Upper lobe of left lung (tissue), 6 donors: Measurements from ENCODE around the gene ATP10A. TPM values are rescaled to one million over a fixed set of nuclear protein-coding genes. Genes with fewer than 3 reads are reported as not detected.

Experiments used
- ATAC-seq, 2 donors: fragments of 200-7000 bp; cut with Tn5 transposase; one replicate each; pipeline ENCODE4 v1.9.1; 2022; ENCODE audit warnings: mild to moderate bottlenecking in 2 of 2, moderate library complexity in 2 of 2; ENCODE audit not compliant: low FRiP score in 2 of 2
- DNase-seq, 2 donors: peaks; one replicate each; pipeline ENCODE4 v3.0.0-alpha.2; 2019 to 2020
- H3K27ac ChIP-seq, 4 donors: fragments of 200-600 bp; sonication (generic); one replicate each; pipeline ENCODE4 v1.5.1; 2016 to 2019
- H3K27me3 ChIP-seq, 4 donors: fragments of 200-600 bp; sonication (generic); one replicate each; pipeline ENCODE4 v1.5.1; 2017 to 2019
- H3K36me3 ChIP-seq, 4 donors: fragments of 200-600 bp; sonication (generic); one replicate each; pipeline ENCODE4 v1.5.1; 2016 to 2019
- H3K4me1 ChIP-seq, 4 donors: fragments of 200-600 bp; sonication (generic); one replicate each; pipeline ENCODE4 v1.5.1; 2018 to 2019
- H3K4me3 ChIP-seq, 4 donors: fragments of 200-600 bp; sonication (generic); one replicate each; pipeline ENCODE4 v1.5.1; 2017 to 2019; ENCODE audit warnings: mild to moderate bottlenecking in 2 of 4, moderate library complexity in 1 of 4
- H3K9me3 ChIP-seq, 4 donors: fragments of 200-600 bp; sonication (generic); one replicate each; pipeline ENCODE4 v1.5.1; 2018 to 2019
- EP300 ChIP-seq, 4 donors: sonication (generic); formaldehyde crosslinking; IDR thresholded peaks; one replicate each; pipeline ENCODE4 v1.5.1; 2017; ENCODE audit warnings: antibody characterized with exemption in 4 of 4, control low read depth in 2 of 4
- POLR2A ChIP-seq, 4 donors: fragments of 450-650 bp; IDR thresholded peaks; one replicate each; pipeline ENCODE4 v1.5.1; 2016 to 2017; ENCODE audit warnings: antibody characterized with exemption in 4 of 4, mild to moderate bottlenecking in 2 of 4
- POLR2AphosphoS5 ChIP-seq, 2 donors: sonication (generic); formaldehyde crosslinking; IDR thresholded peaks; one replicate each; pipeline ENCODE4 v1.5.1; 2017; ENCODE audit warnings: antibody characterized with exemption in 2 of 2
- WGBS, 2 donors: methylation state at CpG; one replicate each; pipeline ENCODE4 v1.1.5; 2017 to 2018; 5-methylcytosine and 5-hydroxymethylcytosine counted together
- total RNA-seq, 6 donors: library from RNA; depleted of rRNA in 4 of 6; stranded (reverse); fragments of >200 nt in 4 of 6; gene quantifications; one replicate each; pipeline versions ENCODE4 v1.1.0 to v1.2.1, GENCODE V29; 2016 to 2021
- TF ChIP-seq, protein P1 (sequence below), 6 experiments: fragments of 450-650 bp in 4 of 6; fragments of 200-600 bp in 2 of 6; sonication (generic) in 2 of 6; IDR thresholded peaks; one replicate each; pipeline ENCODE4 v1.5.1; 2016 to 2019; ENCODE audit warnings: antibody characterized with exemption in 6 of 6
- donor health status: DM: no; HTN: no; CAD: no; lungs with moderate emphysema.
- donor health status: DM: no; HTN: yes; CAD: no; lungs with severe emphysema.

Gene ATP10A
- total RNA-seq, 6 donors from 2014 or later = 17.8 to 62.4 (median 32.3) TPM

DNA sequence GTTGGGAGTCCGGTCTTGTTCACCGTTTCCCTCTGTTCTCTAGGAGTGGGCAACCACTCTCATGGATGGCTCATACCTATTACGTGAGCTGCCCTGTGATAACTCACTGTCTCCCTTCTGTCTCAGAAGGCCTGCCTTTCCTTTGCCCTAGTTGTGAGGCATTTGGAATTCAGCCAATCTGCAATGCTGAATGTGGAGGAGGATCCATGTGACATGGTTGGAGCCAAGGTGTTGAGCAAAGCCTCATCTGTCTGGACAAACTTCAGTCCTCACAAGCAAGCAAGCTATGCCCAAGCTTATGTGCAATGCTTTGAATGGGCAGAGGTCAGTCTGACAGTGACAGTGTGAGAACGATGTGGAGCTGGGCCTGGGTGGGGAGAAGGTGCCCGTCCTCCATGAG is 37.8 kb upstream of the ATP10A start:
- H3K4me1 ChIP-seq = peaks cover 0 to 19% (median 5%) of the 10 kb centered on the region in 4 donors
- H3K36me3 ChIP-seq = no peaks in the 10 kb centered on the region
- WGBS, 2 donors = 82 to 90% methylated on average over 3 to 5 of the region's 5 CpGs
- H3K27ac ChIP-seq = no peak overlapping the region
- TF ChIP-seq EP300 (IDR thresholded peaks at IDR 0.05) (peak in 1 of 4 donors; percentile 68), POLR2AphosphoS5 (IDR thresholded peaks at IDR 0.05) (peak in 1 of 2 donors; percentile 46), POLR2A (IDR thresholded peaks at IDR 0.05) (no peak)
- H3K9me3 ChIP-seq = no peaks in the 10 kb centered on the region
- ATAC-seq (peak in 1 of 2 donors; percentile 28), DNase-seq (no peak)
- no peak overlapping the region for H3K4me3 ChIP-seq
- no peaks in the 10 kb centered on the region for H3K27me3 ChIP-seq

DNA sequence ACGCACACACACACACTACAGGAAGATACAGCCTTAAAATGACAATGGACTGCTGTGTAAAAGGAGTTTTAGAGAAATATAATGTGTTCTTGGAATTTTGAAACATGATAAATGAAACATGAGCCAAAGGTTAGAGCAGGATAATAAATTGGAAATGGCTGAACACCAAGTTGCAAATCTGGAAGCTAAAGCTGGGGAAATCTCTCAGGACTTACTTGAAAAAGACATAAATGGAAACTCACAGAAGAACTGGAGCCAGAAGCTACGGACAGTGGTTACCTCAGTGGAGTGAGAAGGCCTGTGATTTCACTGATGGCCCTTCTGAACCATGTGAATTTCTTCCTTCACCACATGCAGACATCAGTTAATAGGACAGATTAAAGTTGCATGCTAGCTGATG is 37.3 kb upstream of the ATP10A start:
- WGBS, 2 donors = 64 to 91% methylated on average over 2 of the region's 2 CpGs
- Histone ChIP-seq H3K4me1 (peaks cover 0 to 19% (median 5%) of the 10 kb centered on the region in 4 donors), H3K27me3 (no peaks in the 10 kb centered on the region), H3K4me3 (no peak overlapping the region), H3K9me3 (no peaks in the 10 kb centered on the region), H3K27ac (no peak overlapping the region), H3K36me3 (no peaks in the 10 kb centered on the region)
- DNase-seq (no peak), ATAC-seq (peak in 1 of 2 donors; percentile 4)
- TF ChIP-seq POLR2A (IDR thresholded peaks at IDR 0.05) (no peak), POLR2AphosphoS5 (IDR thresholded peaks at IDR 0.05) (no peak), EP300 (IDR thresholded peaks at IDR 0.05) (no peak)
- TF ChIP-seq, protein P1, sequence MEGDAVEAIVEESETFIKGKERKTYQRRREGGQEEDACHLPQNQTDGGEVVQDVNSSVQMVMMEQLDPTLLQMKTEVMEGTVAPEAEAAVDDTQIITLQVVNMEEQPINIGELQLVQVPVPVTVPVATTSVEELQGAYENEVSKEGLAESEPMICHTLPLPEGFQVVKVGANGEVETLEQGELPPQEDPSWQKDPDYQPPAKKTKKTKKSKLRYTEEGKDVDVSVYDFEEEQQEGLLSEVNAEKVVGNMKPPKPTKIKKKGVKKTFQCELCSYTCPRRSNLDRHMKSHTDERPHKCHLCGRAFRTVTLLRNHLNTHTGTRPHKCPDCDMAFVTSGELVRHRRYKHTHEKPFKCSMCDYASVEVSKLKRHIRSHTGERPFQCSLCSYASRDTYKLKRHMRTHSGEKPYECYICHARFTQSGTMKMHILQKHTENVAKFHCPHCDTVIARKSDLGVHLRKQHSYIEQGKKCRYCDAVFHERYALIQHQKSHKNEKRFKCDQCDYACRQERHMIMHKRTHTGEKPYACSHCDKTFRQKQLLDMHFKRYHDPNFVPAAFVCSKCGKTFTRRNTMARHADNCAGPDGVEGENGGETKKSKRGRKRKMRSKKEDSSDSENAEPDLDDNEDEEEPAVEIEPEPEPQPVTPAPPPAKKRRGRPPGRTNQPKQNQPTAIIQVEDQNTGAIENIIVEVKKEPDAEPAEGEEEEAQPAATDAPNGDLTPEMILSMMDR (IDR thresholded peaks at IDR 0.05) = no peak

DNA sequence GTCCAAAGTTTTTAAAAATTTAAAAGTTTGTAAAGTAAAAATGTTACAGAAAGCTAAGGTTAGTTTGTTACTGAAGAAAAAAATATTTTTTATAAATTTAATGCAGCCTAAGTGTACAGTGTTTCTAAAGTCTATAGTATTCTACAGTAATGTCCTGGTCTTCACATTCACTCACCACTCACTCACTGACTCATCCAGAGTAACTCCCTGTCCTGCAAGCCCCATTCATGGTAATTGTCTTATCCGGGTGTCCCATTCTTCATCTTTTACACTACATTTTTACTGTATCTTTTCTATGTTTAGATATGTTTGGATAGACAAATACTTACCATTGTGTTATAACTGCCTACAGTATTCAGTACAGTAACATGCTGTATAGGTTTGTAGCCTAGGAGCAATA is 36.7 kb upstream of the ATP10A start:
- Histone ChIP-seq H3K36me3 (no peaks in the 10 kb centered on the region), H3K4me1 (peaks cover 0 to 19% (median 5%) of the 10 kb centered on the region in 4 donors), H3K9me3 (no peaks in the 10 kb centered on the region), H3K27me3 (no peaks in the 10 kb centered on the region), H3K27ac (no peak overlapping the region), H3K4me3 (no peak overlapping the region)
- 92 to 96% methylated on average over 1 of the region's 1 CpG for WGBS, 2 donors
- ATAC-seq (no peak), DNase-seq (no peak)
- TF ChIP-seq POLR2AphosphoS5 (IDR thresholded peaks at IDR 0.05) = no peak
- TF ChIP-seq EP300 (IDR thresholded peaks at IDR 0.05) = no peak
- TF ChIP-seq POLR2A (IDR thresholded peaks at IDR 0.05) = no peak
- TF ChIP-seq, protein P1 (IDR thresholded peaks at IDR 0.05) = no peak

DNA sequence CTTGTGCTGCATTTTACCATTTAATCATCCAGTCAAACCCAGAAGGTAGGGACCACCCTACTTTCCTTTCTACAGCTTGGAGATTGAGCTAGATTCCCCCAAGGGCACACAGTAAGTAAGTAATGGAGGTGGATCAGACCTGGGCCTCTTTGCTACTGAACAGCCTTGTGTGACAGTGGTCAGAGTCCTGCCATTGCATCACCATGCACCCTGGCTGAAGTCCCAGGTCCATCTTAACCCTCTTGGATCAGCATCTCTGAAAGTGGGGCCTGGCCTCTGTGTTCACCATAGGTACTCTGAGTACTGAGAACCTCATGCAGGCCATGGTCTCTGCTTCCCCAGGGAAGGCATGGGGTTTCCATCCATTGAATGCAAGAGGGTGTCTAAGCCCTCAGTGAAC is 34.5 kb upstream of the ATP10A start:
- peaks cover 0 to 5% (median 2%) of the 10 kb centered on the region in 4 donors for H3K4me1 ChIP-seq
- H3K36me3 ChIP-seq = no peaks in the 10 kb centered on the region
- H3K4me3 ChIP-seq = no peak overlapping the region
- TF ChIP-seq EP300 (IDR thresholded peaks at IDR 0.05) = no peak
- TF ChIP-seq, protein P1 (IDR thresholded peaks at IDR 0.05) = no peak
- DNase-seq = no peak
- H3K9me3 ChIP-seq = no peaks in the 10 kb centered on the region
- H3K27ac ChIP-seq = no peak overlapping the region
- H3K27me3 ChIP-seq = no peaks in the 10 kb centered on the region
- ATAC-seq = no peak

DNA sequence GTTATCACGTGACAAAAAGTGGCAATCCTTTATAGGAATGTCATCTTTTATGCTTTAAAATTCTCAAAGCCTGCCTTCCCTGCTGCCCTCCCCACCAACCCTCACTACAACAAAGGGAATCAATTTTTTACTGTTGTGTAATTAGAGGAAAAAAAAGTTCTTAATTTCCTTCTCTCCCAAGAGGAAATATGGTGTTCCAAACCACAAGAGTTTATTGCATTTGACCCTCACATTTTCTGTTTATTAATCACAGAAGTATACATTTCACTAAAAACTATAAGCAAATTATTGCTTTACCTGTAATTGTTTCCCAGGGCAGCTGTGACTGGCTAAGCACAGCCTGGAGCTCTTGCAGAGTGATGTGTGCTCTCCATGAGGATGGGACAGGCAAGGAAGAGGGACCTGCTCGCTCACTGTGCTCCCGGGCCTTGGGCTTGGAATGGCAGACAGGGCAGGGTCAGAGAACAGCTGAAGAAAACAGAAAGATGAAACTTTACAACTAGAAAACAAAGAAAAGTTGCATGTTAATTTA is 31.3 kb upstream of the ATP10A start:
- TF ChIP-seq, protein P1 (IDR thresholded peaks at IDR 0.05) = no peak
- TF ChIP-seq EP300 (IDR thresholded peaks at IDR 0.05) (no peak), POLR2AphosphoS5 (IDR thresholded peaks at IDR 0.05) (no peak), POLR2A (IDR thresholded peaks at IDR 0.05) (no peak)
- H3K9me3 ChIP-seq = no peaks in the 10 kb centered on the region
- H3K4me1 ChIP-seq = no peaks in the 10 kb centered on the region
- WGBS, 2 donors = 75 to 79% methylated on average over 3 of the region's 3 CpGs
- DNase-seq (no peak), ATAC-seq (no peak)
- no peak overlapping the region for H3K27ac ChIP-seq
- H3K4me3 ChIP-seq = no peak overlapping the region
- no peaks in the 10 kb centered on the region for H3K36me3 ChIP-seq
- H3K27me3 ChIP-seq = no peaks in the 10 kb centered on the region
